Activated T-helper 1 cell treated with Interleukin-2 at 50 U/mL for 16 hours (primary cell): ENCODE measurements around the gene LCN15.
"Not testable (repeated sequence)": the region's sequence is repeated elsewhere in the genome, so short reads cannot be mapped to it uniquely, and the experiment has no call there.

Source experiments
- DNase-seq: peaks from one replicate; pipeline ENCODE4 v3.0.0-alpha.2; 2020; ENCODE audit warnings: low read depth

The LCN15 gene

DNA sequence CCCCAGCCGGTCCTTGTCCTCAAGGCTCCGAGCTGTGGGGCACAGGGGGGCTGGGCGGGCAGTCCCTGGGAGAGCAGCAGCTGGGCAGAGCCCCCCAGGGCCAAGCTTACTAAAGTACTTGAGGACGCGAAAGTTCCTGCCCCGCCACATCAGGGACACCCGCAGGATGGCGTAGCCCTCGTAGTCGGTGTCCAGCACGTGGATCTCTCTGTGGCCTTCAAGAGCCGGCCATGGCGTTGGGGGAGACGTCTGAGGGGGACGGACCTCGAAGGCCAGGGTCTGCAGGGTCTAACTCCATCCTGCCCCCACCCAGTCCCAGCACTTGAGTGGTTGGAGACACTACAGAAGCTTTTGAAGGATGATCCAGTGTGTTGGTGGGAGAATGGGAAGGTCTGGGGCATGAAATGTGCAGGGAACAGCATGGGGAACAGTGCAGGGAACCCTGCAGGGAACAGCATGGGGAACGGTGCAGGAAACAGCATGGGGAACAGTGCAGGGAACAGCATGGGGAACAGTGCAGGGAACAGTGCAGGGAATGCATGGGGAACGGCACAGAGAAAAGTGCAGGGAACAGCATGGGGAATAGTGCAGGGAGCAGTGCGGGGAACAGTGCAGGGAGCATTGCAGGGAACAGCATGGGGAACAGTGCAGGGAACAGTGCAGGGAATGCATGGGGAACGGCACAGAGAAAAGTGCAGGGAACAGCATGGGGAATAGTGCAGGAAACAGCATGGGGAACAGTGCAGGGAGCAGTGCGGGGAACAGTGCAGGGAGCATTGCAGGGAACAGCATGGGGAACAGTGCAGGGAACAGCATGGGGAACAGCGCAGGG, 8.8 kb downstream of the LCN15 start:
- not testable (repeated sequence) for DNase-seq

- no peak for DNase-seq
These were observed 9.6 kb downstream of the LCN15 start for GRCh38 chr9:136754626-136755301.

DNA sequence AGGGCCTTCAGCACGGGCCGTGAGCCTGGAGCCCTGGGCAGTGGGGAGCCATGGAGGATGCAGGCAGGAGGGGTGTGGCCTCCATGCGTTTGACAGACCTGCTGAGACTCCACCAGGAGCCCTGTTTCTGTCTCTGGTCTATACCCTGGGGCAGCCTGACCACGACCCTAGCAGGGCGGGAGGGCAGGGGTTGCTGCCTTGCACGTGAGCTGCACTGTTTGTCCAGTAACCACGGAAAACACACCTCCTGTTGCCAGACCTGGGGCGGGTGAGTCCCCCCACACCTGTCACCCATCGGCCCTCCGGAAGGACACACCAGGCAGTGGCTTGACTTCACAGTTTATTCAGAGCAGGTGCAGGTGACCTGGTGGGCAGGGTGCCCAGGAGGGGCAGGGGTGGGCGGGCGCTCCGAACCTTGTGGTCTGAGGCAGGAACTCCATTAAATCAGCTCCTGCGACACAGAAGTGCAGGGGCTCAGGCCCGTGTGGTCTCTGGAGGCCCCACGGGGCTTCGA, 10.2 kb downstream of the LCN15 start:
- no peak for DNase-seq

GRCh38 chr9:136753371-136754058, 10.8 kb downstream of the LCN15 start:
- no peak for DNase-seq

- no peak for DNase-seq
These were observed 12.5 kb downstream of the LCN15 start for GRCh38 chr9:136751814-136752213.

DNA sequence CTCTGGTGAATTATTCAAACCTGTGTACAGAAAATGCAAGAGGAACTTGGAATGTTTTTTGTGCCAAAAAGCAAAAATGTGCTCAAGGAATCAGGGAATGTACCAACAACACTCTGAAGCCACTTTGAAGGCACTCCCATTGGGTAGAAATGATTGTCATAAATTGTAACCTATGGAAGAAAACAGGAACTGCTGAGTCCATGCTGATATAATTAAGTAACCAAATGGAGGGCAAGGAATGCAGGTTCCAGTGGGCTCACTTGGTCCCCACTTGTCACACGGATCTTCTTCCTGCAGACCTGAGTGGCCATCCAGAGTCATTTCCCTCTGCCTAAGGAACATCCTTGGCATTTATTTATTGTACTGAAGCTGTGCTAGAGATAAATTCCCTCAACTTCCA, 13.1 kb downstream of the LCN15 start:
- DNase-seq = no peak

DNA sequence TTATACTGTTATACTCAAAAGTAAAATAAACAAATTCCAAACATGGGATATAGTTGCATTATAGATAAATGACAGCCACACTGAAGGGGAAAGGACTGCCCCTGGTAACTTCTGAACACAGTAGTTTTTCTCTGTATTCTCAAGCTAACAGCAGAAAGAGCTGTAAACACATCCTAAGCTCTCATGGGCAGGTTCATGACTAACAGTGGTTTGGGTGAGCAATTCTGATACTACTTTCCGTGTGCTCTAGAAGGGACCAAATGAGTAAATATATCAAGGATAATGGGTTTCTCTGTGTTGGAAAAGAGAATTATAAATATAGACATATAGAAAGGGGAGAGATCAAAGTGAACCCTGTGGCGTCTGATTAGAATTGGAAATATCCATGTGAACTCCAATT, 13.8 kb downstream of the LCN15 start:
- DNase-seq = no peak

GRCh38 chr9:136748666-136749611, 15.4 kb downstream of the LCN15 start:
- no peak for DNase-seq

- no peak for DNase-seq
These were observed 16.1 kb downstream of the LCN15 start, which contains the start of gene LCN6 for GRCh38 chr9:136748201-136748600. TSS of gene LCN6 (minus strand) at chr9:136748525. CDS start at chr9:136748483, 42 bp downstream.

DNA sequence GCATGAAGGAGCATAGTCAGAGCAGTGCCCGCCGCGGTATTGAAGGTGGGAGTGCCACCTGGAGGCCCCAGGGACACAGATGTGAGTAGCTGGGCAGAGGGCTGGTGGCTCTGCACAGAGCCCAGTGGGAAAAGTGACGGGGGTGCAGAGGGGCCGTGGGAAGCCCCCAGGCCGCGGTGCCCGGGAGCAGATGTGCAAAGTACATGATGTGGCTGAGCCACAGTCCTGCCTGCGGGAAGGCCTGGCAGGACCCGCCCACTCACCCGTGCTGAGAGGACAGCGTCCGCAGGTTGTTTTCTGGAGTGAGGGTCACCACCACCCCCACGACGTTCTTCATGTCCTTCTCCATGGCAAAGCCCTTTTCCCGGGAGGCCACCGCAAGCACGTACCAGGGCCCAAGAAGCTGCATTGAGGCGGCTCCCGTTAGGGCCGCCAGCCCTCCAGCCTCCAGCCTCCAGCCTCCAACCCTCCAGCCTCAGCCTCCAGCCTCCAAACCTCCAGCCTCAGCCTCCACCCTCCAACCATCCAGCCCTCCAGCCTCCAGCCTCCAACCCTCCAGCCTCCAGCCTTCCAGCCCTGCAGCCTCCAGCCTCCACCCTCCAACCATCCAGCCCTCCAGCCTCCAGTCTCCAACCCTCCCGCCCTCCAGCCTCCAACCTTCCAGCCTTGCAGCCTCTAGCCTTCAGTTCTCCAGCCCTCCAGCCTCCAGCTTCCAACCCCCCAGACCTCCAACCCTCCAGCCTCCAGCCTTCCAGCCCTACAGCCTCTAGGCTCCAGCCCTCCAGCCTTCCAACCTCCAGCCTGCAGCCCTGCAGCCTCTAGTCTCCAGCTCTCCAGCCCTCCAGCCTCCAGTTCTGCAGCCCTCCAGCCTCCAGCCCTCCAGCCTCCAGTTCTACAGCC, 16.9 kb downstream of the LCN15 start:
- DNase-seq = no peak

- no peak for DNase-seq
These were observed 17.7 kb downstream of the LCN15 start for GRCh38 chr9:136746621-136747020.

GRCh38 chr9:136746155-136746490, 18.2 kb downstream of the LCN15 start:
- no peak for DNase-seq

- no peak for DNase-seq
These were observed 18.7 kb downstream of the LCN15 start for GRCh38 chr9:136745389-136746154.

- no peak for DNase-seq
These were observed 19.5 kb downstream of the LCN15 start for GRCh38 chr9:136744773-136745172.

DNA sequence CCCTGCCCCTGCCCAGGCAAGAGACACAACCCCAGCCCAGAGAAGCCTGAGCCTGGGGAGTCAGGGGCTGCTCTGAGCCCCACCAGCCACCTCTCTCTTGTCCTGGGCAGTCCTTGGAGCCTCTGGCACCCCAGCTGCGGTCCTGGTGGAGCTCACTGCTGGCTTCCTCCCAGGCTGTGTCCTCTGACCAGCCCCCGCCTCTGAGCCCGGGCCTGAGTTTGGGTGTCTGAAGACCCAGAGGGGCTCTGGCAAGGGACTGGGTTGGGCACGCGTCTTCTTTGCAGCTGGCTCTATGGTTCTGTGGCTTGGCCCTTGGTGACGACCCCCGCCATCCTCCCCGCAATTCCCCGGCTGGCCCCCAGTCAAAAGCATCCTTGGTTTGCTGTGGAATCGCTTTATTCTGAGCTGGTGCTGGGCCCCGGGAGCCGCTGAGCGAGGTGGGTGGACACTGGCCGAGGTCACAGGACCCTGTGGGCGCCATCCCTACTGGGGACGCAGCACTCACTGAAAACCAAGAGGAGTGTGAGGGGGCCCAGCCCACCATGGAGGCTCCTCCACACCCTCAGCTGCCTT, 20.6 kb downstream of the LCN15 start:
- DNase-seq = no peak

- no peak for DNase-seq
These were observed 21.5 kb downstream of the LCN15 start, which contains the start of gene LCN10 for GRCh38 chr9:136742591-136743391. TSS of gene LCN10 (minus strand) at chr9:136742940. CDS start at chr9:136742903, 37 bp downstream.

- DNase-seq = no peak
These were observed 22.3 kb downstream of the LCN15 start for GRCh38 chr9:136741883-136742571.
